NCI-H1417 treated with DMSO at 0.1 percent for 48 hours (cell line): ENCODE results near the gene TLDC2.
A peak's percentile ranks its signal among the peaks of the same experiment; 100 is the strongest.
"Not testable (repeated sequence)": the region's sequence is repeated elsewhere in the genome, so short reads cannot be mapped to it uniquely, and the experiment has no call there.

Experiments
- DNase-seq: peaks from one replicate; lab custom pipeline; 2025; lab: John Stamatoyannopoulos, UW

TLDC2 gene

DNA sequence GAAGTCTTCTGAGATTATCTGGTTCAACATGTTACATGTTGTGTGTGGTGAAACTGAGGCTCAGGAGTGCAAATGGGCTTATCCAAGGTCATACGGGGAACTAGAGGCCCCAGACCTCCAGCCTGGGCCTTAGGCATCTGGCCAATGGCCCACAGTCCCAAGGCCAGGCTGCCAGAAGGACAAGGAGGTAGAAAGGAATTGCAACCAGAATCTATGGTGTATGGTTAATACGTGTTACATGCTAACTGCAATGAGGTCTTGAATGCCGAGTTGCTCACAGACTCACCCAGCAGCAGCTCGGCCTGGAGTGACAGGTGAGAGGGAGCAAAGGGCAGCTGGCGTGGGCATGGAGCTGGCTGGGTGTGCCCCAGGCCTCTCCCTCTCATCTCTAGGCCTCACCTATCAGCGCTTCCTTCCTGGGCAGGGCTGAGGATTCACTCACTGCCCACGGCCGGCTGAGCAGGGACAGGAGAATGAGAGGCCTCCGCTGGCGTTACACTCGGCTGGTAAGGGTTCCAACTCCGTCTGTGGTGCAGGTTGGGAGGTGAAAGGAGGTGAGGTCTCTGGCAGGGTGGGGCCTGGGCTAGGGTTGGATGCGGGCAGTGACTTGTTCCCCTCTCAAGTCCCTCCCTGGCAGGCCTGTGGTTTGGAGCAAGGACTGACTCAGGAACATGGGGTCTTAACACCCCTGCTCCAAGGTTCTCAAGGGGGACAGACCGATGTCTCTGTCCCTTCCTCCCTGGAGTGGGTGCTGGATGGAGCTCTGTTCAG is at the start of gene TLDC2:
Gene TLDC2 (plus strand): TSS at position 437 of the 771 bp plus-strand sequence. CDS start 37 bp downstream, at position 474.
- no peak for DNase-seq

DNA sequence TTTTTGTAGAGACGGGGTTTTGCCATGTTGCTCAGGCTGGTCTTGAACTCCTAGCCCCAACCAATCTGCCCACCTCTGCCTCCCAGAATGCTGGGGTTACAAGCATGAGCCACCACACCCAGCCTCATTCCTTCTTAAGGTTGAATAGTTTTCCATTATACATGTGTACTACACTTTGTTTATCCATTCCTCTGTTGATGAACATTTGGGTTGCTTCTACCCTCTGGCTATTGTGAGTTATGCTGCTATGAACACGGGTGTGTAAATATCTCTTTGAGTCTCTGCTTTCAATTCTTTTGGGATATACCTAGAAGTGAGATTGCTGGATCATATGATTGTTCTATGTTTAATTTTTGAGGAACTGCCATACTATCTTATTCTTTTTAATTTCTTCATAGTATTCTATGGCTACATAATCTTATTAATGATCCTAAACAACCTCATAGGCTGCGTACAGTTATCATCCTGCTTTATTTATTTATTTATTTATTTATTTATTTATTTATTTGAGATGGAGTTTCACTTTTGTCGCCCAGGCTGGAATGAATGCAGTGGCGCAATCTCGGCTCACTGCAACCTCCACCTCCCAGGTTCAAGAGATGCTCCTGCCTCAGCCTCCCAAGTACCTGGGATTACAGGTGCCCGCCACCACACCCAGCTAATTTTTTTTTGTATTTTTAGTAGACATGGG is 49.2 kb upstream of the TLDC2 start:
- DNase-seq: no peak

DNA sequence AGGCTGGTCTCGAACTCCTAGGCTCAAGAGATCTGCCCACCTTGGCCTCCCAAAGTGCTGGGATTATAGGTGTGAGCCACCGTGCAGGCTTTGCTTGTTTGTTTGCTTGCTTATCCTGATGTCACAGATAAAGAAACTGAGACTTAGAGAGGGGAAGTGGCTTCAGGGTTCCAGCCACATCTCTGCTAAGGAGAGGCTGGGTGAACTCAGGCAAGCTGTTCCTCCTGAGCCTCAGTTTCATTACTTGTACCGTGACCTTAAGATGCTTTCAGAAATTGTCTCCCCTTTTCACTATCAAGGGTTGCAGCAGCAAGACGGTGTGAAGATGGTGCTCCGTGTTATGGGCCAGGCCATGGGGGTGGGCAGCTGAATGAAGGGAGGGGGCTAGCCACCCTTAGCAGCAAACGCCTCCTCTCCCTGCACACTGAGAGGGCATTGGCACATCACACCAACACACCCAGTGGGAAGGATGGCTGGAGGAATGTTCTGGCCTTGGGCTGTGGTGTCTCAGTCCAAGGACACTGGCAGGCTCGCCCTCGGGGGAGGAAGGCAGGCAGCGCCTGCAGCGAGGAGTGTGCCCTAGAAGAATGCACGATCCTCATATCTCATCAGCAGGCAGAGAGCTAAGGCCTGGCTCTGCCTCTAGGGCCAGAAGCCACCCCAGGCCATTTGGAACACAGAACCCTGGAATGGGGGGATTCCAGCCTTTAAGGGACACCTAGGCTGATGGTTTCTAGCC is 48.2 kb upstream of the TLDC2 start:
- no peak for DNase-seq

DNA sequence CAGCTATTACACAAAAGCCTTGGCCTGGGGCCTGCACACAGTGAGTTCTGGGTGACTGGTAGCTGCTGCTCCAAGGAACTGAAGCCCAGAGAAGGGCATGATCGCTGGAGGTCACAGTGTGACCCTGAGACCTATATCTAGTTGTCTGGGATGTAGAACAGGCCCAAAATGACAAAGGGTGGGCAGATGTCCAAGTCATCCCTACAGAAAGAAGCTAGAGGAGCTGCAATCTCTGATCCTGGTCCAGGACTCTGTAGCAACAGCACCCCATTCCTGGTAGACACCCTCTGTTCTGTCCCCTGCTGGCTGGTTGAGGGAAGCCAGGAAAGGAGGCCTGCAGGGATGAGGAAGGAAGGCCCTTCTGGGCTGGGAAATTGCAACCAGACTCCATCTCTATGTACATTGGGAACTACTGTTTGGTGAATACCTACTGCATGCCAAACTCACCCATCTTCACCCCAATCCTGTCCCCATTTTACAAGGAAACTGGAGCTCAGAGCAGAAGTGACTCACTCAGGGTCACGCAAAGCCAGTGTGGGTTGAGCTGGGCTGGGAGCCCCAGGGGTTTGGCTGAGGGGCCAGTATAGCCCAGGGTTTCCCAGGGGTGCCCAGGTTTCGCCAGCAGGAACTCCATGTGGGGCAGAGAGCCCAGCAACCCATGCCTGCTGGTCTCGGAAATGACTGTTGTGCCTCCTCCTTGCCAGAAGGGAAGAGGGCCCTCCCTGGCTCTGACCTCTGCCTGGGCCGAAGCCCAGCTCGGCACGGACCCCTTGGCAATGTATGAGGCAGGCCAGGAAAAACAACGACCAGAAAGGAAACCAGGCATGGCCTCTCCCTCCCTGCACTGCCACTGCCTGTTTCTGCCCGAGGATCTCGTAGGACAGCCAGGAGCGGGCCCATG is 44.9 kb upstream of the TLDC2 start:
- DNase-seq: no peak

- no peak for DNase-seq
These were observed 43.1 kb upstream of the TLDC2 start for GRCh38 chr20:36832791-36833190.

DNA sequence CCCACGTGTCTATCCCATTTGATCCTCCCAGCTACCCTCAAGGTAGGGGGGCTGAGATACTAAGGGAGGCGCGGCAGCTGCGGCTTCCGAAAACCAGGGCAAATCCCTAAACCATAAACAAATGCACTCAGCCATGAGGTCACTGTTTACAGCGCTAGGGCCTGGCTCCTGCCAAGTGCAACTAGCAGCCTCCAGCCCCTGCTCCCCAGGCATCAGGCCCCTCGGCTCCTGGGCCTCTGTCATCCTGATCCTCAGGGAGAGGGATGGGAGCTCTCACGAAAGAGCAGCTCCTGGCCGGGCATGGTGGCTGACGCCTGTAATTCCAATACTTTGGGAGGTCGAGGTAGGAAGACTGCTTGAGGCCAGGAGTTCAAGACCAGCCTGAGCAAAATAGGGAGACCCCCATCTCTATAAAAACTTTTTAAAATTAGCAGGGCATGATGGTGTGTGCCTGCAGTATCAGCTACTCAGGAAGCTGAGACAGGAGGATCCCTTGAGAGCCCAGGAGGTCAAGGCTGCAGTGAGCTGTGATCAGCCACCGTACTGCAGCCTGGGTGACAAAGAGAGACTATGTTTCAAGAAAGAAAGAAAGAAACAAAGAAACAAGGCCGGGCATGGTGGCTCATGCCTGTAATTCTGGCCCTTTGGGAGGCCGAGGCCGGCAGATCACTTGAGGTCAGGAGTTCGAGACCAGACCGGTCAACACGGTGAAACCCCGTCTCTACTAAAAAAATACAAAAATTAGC is 42.5 kb upstream of the TLDC2 start:
- DNase-seq: no peak

DNA sequence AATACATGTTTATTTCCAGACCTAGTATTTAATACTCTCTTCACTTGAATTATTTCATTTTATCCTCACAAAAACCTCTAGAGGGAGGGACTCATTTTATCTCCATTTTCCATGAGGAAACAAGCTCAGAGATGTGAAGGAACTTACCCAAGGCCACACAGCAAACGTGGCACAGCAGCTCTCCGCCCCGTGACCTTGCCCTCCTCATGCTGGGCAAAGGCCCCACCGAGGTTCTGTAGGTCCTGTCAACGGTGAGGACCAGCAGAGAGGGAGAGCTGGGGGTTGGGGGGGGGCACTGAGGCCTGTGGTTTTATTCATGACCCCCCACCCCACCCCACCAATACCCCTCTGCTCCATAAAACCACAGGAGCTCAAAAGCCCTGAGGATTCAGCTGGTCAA is 40.9 kb upstream of the TLDC2 start:
- no peak for DNase-seq

DNA sequence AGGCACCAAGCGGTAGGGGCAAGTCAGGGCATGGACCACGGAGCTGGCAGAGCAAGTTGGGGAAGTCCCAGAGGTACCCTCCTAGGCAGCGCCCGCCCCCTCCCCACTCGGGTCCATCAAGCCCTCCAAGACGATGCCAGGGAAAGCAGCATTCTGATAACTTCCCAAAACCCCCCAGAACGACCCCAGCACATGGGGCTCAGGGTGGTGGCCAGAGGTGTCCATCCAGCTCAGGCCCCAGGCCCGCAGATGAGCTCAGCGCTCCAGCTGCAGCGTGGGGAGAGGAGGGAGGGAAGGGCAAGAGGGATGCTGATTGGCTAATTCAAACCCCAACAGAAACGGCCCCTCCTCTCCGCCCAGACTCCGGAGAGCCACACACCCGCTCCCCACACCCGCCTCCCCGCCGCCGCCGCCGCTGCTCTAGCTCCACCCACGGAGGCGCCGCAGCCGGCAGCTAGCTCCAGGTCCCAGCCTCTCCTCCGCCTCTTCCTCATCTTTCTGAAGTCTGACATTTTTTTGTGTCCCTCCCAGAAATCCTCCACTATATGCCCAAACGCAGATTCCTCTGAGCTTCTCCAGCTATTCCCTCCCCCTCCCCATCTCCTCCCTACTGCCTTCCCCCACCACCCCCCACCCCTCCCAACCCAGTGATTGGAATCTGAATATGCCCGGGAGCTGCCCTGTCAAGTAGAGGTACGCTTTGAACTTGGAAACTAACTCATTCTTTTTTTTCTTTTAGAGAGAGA is 40.3 kb upstream of the TLDC2 start:
- DNase-seq: peak; percentile 73

- DNase-seq: no peak
These were observed 39.2 kb upstream of the TLDC2 start for GRCh38 chr20:36836591-36837269.

- DNase-seq: not testable (repeated sequence)
These were observed 37.6 kb upstream of the TLDC2 start for GRCh38 chr20:36838376-36838775.

DNA sequence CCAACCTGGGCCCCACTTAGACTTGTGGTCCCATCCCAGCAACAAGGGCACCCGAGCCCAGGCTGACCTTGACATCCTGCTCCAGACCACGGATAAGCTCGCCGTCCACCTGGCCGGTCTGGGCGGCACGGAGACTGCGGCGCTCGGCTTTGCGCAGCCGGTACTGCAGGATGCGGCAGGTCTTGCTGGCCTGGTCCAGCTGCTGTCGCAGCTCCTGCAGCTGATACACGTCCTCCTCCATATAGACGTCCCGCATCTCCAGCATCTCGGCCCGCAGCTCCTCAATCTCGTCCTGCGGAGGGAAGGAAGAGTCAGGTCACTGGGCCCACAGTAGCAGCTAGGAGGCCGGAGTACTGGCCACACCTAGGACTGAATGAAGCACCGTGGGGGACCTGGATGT is 36.8 kb upstream of the TLDC2 start:
- DNase-seq: no peak

- not testable (repeated sequence) for DNase-seq
These were observed 34.9 kb upstream of the TLDC2 start for GRCh38 chr20:36841030-36841429.

DNA sequence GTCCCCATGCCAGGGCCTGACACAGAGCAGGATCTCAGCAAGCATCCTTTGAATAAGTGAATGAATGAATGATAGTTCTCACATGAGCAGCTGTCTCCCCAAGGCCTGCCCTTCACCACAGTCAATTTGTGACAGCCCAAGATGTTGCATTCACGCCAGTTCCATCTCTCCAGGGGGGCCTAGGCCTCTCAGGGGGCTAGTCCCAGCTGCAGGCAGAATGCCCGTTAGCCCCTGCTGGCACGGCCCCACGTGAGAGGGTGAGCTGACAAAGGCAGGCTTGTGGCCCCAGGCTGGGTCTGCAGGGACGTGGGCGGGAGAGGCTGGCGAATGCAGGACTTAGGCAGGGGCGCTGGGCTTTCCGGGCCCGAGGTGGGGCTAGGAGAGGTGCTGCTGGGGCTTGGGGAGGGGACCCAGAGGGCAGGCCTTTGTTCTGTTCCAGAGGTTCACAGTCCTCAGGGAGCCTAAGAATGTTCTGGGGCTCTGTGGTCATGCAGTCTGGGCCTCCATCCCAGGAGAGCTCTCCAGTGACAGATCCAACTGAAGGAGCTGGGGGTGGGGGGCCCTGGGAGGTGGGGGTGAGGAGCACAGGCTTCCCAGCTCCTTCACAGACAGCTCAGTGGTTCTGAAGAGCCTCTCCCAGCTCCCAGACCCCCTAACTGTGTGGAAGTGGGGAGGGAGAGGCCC is 30.5 kb upstream of the TLDC2 start:
- no peak for DNase-seq

DNA sequence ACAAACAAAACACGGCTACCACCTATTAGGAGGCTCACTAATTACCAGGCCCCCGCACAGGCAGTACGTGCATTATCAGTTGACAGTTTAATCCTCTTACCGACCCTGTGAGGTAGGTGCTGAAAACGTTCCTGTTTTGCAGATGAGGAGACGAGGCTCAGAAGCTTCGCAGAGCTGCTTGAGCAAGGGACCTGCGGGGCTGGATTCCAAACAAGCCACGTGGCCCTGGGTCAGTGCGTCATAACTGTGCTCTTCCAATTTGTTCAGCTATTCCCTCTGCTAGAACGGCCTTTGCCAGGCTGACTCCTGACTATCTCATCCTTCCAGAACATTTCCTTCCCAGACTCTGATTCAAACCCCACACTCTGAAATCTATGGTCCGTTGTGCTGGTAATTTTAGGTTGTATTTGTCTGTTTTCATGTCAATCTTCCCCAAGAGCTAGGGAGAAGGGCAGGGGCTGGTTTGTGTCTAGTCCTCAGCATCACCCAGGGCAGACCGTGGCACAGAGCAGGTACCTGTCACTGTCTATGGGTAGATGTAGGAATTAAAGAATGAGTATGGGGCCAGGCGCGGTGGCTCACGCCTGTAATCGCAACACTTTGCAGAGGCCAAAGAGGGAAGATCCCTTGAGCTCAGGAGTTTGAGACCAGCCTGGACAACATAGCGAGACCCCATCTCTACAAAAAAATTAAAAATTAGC is 28.8 kb upstream of the TLDC2 start:
- no peak for DNase-seq

DNA sequence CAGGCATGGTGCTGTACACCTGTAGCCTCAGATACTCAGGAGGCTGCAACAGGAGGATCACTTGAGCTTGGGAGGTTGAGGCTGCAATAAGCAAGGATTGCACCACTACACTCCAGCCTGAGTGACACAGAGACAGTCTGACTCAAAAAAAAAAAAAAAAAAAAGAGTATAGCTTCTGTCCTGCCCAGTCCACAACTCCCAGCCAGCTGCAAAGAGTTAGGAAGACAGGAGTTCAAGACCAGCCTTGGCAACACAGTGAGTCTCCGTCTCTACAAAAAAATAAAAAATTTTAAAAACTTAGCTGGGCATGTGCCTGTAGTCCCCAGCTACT is 28.3 kb upstream of the TLDC2 start:
- no peak for DNase-seq

- DNase-seq: no peak
These were observed 27.8 kb upstream of the TLDC2 start for GRCh38 chr20:36848078-36848660.

DNA sequence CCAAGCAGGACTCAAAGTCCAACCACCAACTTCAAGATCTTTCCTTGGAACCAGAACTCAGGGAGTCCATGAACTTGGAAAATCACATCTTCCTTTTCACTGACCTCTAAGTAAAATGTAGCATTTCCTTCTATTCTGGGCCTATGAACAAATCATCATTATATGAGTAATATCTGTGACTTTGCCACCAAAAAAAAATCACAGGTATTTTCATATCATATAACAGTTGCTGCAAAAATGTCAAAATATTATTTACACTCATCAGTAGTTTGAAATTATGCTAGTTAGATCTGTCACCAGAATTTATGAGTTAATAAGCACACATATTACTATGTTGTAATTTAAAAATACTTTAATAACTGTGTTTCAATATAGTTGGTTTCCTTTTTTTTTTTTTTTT is 27.3 kb upstream of the TLDC2 start:
- no peak for DNase-seq

GRCh38 chr20:36849333-36850065 is 26.4 kb upstream of the TLDC2 start:
- DNase-seq: no peak
